ENCODE data around the gene SUMO1.

GRCh38 chr2:202267495-202267894 is 29.1 kb upstream of the SUMO1 start:
- TF ChIP-seq, protein P1, sequence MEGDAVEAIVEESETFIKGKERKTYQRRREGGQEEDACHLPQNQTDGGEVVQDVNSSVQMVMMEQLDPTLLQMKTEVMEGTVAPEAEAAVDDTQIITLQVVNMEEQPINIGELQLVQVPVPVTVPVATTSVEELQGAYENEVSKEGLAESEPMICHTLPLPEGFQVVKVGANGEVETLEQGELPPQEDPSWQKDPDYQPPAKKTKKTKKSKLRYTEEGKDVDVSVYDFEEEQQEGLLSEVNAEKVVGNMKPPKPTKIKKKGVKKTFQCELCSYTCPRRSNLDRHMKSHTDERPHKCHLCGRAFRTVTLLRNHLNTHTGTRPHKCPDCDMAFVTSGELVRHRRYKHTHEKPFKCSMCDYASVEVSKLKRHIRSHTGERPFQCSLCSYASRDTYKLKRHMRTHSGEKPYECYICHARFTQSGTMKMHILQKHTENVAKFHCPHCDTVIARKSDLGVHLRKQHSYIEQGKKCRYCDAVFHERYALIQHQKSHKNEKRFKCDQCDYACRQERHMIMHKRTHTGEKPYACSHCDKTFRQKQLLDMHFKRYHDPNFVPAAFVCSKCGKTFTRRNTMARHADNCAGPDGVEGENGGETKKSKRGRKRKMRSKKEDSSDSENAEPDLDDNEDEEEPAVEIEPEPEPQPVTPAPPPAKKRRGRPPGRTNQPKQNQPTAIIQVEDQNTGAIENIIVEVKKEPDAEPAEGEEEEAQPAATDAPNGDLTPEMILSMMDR (IDR thresholded peaks at IDR 0.05), result no peak
- TF ChIP-seq POLR2A (IDR thresholded peaks at IDR 0.05), result no peak

Measured in lower leg skin (tissue), 3 donors.